ENCODE results near the gene PIGA. TPM values are rescaled to one million over a fixed set of nuclear protein-coding genes. Genes with fewer than 3 reads are reported as not detected.
"Not testable (repeated sequence)": the region's sequence is repeated elsewhere in the genome, so short reads cannot be mapped to it uniquely, and the experiment has no call there.

The PIGA gene
- total RNA-seq, 1 experiment from 2014 or later: 13.9 TPM

- no peak for DNase-seq
- no peak overlapping the region for H3K9ac ChIP-seq (ENCODE audit: extremely low read depth, insufficient read length, low read length)
- WGBS (ENCODE audit: extremely low coverage, insufficient read length, low lambda C conversion rate): no CpG with 5 or more reads among the region's 3 CpGs
- H3K27me3 ChIP-seq (ENCODE audit: insufficient read depth, low read length): no peaks in the 10 kb centered on the region
- Mint-ChIP-seq H3K4me3 (no peak overlapping the region), H3K27ac (no peak overlapping the region), H3K4me1 (no peaks in the 10 kb centered on the region), H3K27me3 (ENCODE audit: low read depth) (peaks cover 2% of the 10 kb centered on the region), H3K9me3 (peaks cover 18 to 33% of the 10 kb centered on the region in 2 experiments; a peak in 4 of 5 replicates), H3K36me3 (ENCODE audit: insufficient read depth in 1 of 3, low read depth in 3 of 3) (no peaks in the 10 kb centered on the region; a peak in 2 of 7 replicates)
- no peaks in the 10 kb centered on the region for H3K79me2 ChIP-seq (ENCODE audit: insufficient read depth, low read length)
- no peaks in the 10 kb centered on the region for H3K23me2 ChIP-seq (ENCODE audit: insufficient read length, low read depth, low read length, poor library complexity, severe bottlenecking)
- H3K56ac ChIP-seq (ENCODE audit: insufficient read length, low read depth, low read length): no peak overlapping the region
- H4K91ac ChIP-seq (ENCODE audit: insufficient read length, low read depth, low read length): no peak overlapping the region
- no peak for TF ChIP-seq CTCF (conservative IDR thresholded peaks at IDR 0.05)
- no peak overlapping the region for H2BK5ac ChIP-seq (ENCODE audit: insufficient read length, low read length)
- no peak overlapping the region for H3K23ac ChIP-seq (ENCODE audit: insufficient read length, low read depth, low read length)
- no peak overlapping the region for H3K4ac ChIP-seq (ENCODE audit: low read depth, low read length)
- H4K20me1 ChIP-seq (ENCODE audit: control insufficient read depth, insufficient read depth, insufficient read length): no peaks in the 10 kb centered on the region
- no peak overlapping the region for H3T11ph ChIP-seq (ENCODE audit: low read length)
- H4K5ac ChIP-seq (ENCODE audit: insufficient read length, low read depth, low read length): no peak overlapping the region
- no peak overlapping the region for H2BK120ac ChIP-seq (ENCODE audit: low read depth, low read length, poor library complexity, severe bottlenecking)
- H3K9me3 ChIP-seq (ENCODE audit: control insufficient read depth, low read depth, low read length): no peaks in the 10 kb centered on the region
- H3K4me2 ChIP-seq (ENCODE audit: insufficient read depth, insufficient read length, low read length): no peak overlapping the region
- no peak overlapping the region for H2BK12ac ChIP-seq (ENCODE audit: insufficient read length, low read depth, low read length)
- no peaks in the 10 kb centered on the region for H3K79me1 ChIP-seq (ENCODE audit: insufficient read depth, low read depth, low read length, poor library complexity, severe bottlenecking)
- no peak overlapping the region for H2BK15ac ChIP-seq (ENCODE audit: low read depth, low read length)
- no peak overlapping the region for H3K14ac ChIP-seq (ENCODE audit: insufficient read depth, low read length)
- no peak overlapping the region for H4K8ac ChIP-seq (replicated peaks; ENCODE audit: insufficient read length, low read depth, low read length)
- H3K27ac ChIP-seq (ENCODE audit: insufficient read length, low read depth, low read length): no peak overlapping the region
- H2BK20ac ChIP-seq (ENCODE audit: low read depth, low read length, poor library complexity, severe bottlenecking): no peak overlapping the region
- no peaks in the 10 kb centered on the region for H3K4me1 ChIP-seq (ENCODE audit: insufficient read depth, low read length)
- no peak overlapping the region for H2AFZ ChIP-seq (ENCODE audit: low read length)
- no peak overlapping the region for H2AK5ac ChIP-seq (ENCODE audit: insufficient read length, low read length)
- H3K18ac ChIP-seq (ENCODE audit: insufficient read length, low read depth, low read length): no peak overlapping the region
Observed at GRCh38 chrX:15310117-15310516, 25.2 kb downstream of the PIGA start.

GRCh38 chrX:15305899-15306298, 29.4 kb downstream of the PIGA start:
- H3K9me3 Mint-ChIP-seq: peaks cover 15 to 27% of the 10 kb centered on the region in 2 experiments; a peak in 4 of 5 replicates
- not testable (repeated sequence) for H2AFZ ChIP-seq (ENCODE audit: low read length); H3K79me1 ChIP-seq (ENCODE audit: insufficient read depth, low read depth, low read length, poor library complexity, severe bottlenecking); H3K4me3 Mint-ChIP-seq; H2BK120ac ChIP-seq (ENCODE audit: low read depth, low read length, poor library complexity, severe bottlenecking); H3K36me3 Mint-ChIP-seq (ENCODE audit: insufficient read depth in 1 of 3, low read depth in 3 of 3); H2BK12ac ChIP-seq (ENCODE audit: insufficient read length, low read depth, low read length); H3K4ac ChIP-seq (ENCODE audit: low read depth, low read length); H3K9ac ChIP-seq (ENCODE audit: extremely low read depth, insufficient read length, low read length); H3K27ac Mint-ChIP-seq; H3K23me2 ChIP-seq (ENCODE audit: insufficient read length, low read depth, low read length, poor library complexity, severe bottlenecking); H2BK15ac ChIP-seq (ENCODE audit: low read depth, low read length); H3K56ac ChIP-seq (ENCODE audit: insufficient read length, low read depth, low read length); H2AK5ac ChIP-seq (ENCODE audit: insufficient read length, low read length); H3K79me2 ChIP-seq (ENCODE audit: insufficient read depth, low read length); H2BK5ac ChIP-seq (ENCODE audit: insufficient read length, low read length); H3K4me1 Mint-ChIP-seq; H4K8ac ChIP-seq (replicated peaks; ENCODE audit: insufficient read length, low read depth, low read length); H4K91ac ChIP-seq (ENCODE audit: insufficient read length, low read depth, low read length); H2BK20ac ChIP-seq (ENCODE audit: low read depth, low read length, poor library complexity, severe bottlenecking); H3K9me3 ChIP-seq (ENCODE audit: control insufficient read depth, low read depth, low read length); DNase-seq; H4K5ac ChIP-seq (ENCODE audit: insufficient read length, low read depth, low read length); H3K23ac ChIP-seq (ENCODE audit: insufficient read length, low read depth, low read length); H3K27ac ChIP-seq (ENCODE audit: insufficient read length, low read depth, low read length); H3K14ac ChIP-seq (ENCODE audit: insufficient read depth, low read length); H3K27me3 ChIP-seq (ENCODE audit: insufficient read depth, low read length); H3K4me1 ChIP-seq (ENCODE audit: insufficient read depth, low read length); H3T11ph ChIP-seq (ENCODE audit: low read length); H4K20me1 ChIP-seq (ENCODE audit: control insufficient read depth, insufficient read depth, insufficient read length); H3K4me2 ChIP-seq (ENCODE audit: insufficient read depth, insufficient read length, low read length); H3K18ac ChIP-seq (ENCODE audit: insufficient read length, low read depth, low read length); H3K27me3 Mint-ChIP-seq (ENCODE audit: low read depth)
- no CpG with 5 or more reads among the region's 3 CpGs for WGBS (ENCODE audit: extremely low coverage, insufficient read length, low lambda C conversion rate)
